T-helper 1 cell treated with Interleukin-12 subunit alpha and Interleukin-12 subunit beta and Interleukin-4 antibody, amounts not matched to agents 30 μg/mL and 1 μg/mL, for 36 hours (primary cell): Measurements from ENCODE around the gene MYO9A.

Source experiments
- H3K27ac Mint-ChIP-seq: one replicate; pipeline ENCODE4 v1.8.0; 2021; ENCODE audit warnings: mild to moderate bottlenecking, mixed read lengths
- H3K27me3 Mint-ChIP-seq: one replicate; pipeline ENCODE4 v1.8.0; 2021; ENCODE audit warnings: low read depth, mixed read lengths
- H3K36me3 Mint-ChIP-seq: one replicate; pipeline ENCODE4 v1.8.0; 2021; ENCODE audit warnings: low read depth, mixed read lengths
- H3K4me1 Mint-ChIP-seq: one replicate; pipeline ENCODE4 v1.8.0; 2021; ENCODE audit warnings: low read depth, mixed read lengths
- H3K4me3 Mint-ChIP-seq: one replicate; pipeline ENCODE4 v1.8.0; 2021; ENCODE audit warnings: mild to moderate bottlenecking, moderate library complexity, mixed read lengths
- H3K9me3 Mint-ChIP-seq: one replicate; pipeline ENCODE4 v1.8.0; 2021; ENCODE audit warnings: mixed read lengths

Gene MYO9A

DNA sequence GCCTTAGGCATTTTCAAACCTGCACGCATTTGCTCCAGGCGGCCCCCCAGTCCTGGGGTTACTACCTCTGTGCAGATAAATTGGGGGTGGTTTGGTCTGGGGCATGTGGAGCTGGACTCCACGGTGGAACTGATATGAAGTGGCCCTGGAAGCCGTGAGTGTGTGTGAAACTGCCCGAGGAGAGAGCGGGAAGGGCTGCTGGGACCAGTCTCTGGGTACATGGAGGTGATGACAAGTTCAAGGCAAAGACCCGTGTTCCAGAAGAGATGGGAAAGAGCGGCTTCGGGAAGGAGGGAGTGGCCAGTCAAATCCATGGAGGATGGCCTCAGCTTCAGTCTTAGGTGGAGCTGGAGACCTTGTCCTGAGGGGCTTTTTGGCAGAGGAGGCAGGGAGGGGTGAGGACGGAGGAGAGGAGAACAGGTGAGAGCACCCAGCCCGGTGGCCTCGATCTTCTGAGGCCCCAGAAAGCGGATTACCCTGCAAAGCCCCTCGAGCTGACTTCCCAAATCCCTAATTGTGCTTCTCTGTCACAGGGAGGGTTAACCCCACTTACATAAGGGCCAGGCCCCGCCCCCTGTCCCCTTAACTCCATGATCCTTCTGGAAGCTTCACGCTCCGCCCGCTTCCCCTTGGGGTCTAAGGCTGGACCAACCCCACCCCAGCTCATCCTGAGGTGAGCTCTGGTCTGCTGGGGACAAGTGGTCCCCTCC lies 309.5 kb downstream of the MYO9A start:
- Mint-ChIP-seq H3K4me3 (no peak overlapping the region), H3K4me1 (no peaks in the 10 kb centered on the region), H3K27ac (no peak overlapping the region), H3K27me3 (no peaks in the 10 kb centered on the region), H3K36me3 (no peaks in the 10 kb centered on the region), H3K9me3 (no peaks in the 10 kb centered on the region)

GRCh38 chr15:71807691-71808091 lies 310.3 kb downstream of the MYO9A start:
- Mint-ChIP-seq H3K4me1 (no peaks in the 10 kb centered on the region), H3K27me3 (no peaks in the 10 kb centered on the region), H3K4me3 (no peak overlapping the region), H3K9me3 (no peaks in the 10 kb centered on the region), H3K36me3 (no peaks in the 10 kb centered on the region), H3K27ac (no peak overlapping the region)

DNA sequence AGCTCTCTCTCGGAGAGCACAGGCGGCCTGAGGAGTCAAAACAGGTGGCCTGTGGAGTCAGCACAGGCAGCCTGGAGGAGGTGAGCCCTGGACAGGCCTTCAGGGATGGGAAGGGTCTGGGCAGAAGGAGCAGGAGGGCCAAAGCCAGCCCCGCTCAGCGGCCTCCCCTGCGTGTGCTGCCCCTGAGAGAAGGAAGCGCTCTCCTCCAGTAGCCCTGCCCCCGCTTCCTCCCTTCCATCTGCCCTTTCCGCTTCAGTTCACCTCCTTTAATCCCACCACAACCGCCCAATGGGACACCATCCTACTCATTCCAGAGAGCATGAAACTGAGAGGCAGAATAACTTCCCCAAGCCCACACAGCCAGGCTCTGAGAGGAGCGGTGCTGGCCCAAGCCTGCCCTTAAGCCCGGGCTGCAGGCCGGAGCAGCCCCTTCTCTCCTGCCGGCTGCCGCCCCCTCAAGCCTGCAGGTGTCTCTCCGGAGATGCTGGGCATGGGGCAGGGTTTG lies 310.8 kb downstream of the MYO9A start:
- no peaks in the 10 kb centered on the region for H3K4me1 Mint-ChIP-seq
- H3K4me3 Mint-ChIP-seq: no peak overlapping the region
- H3K9me3 Mint-ChIP-seq: no peaks in the 10 kb centered on the region
- H3K27ac Mint-ChIP-seq: no peak overlapping the region
- no peaks in the 10 kb centered on the region for H3K36me3 Mint-ChIP-seq
- no peaks in the 10 kb centered on the region for H3K27me3 Mint-ChIP-seq

DNA sequence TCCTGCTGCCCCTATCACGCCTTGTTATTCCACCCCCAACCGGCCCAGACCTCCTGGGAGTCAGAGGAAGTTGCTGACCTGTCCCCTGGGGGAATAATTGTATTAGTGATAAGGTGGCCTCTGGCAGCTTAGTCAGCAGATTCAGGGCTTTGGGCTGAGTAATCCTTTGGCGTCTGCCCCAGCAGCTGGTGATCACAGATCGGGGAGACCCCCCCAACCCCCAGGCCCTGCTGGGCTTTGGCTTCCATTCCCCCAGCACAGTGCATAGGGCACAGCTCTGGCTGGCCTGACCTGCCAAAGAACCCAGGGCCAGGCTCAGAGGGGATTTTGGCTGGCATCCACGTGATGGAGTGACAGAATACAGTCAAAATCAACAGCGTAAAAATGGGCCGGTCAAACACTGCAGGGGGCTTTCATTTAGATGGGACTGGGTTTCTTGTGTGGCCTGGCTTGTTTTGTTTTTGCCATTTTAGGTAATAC lies 311.5 kb downstream of the MYO9A start:
- H3K9me3 Mint-ChIP-seq: no peaks in the 10 kb centered on the region
- no peak overlapping the region for H3K27ac Mint-ChIP-seq
- no peak overlapping the region for H3K4me3 Mint-ChIP-seq
- no peaks in the 10 kb centered on the region for H3K36me3 Mint-ChIP-seq
- no peaks in the 10 kb centered on the region for H3K27me3 Mint-ChIP-seq
- H3K4me1 Mint-ChIP-seq: no peaks in the 10 kb centered on the region

DNA sequence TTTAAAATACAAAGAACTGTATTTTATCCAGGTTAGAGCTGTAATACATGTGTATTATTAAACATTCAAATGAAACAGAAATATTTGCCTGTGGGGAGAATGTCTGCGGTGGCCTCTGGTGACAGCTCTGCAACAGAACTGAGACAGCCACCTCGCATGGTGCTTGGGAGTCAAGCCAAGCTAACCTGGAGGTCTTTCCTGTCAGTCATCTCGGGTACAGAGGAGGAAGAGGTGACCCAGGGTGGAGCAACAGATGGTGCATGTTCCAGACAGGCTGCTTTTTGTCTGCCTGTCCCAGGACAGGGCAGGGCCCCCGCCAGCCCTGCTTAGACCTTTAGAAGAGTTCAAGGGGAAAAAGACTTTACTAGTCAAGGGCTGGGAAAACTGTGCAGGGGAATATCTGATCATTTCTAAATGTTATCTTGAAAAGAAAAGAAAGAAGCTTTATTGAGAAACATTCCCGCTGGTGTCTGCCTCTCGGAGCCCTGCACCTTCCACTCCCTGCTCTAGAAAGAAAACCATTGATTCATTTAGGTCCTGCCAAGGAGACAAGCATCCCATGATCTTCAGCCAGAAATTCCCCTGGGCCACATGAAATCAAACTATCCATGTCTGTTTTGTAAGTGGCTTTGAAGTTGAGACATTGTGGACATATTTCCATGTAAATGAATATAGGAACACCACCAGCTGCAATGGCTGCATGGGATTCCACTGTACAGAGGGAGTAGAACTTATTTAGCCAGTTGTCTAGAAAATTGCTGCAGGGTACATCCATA lies 313.1 kb downstream of the MYO9A start:
- no peak overlapping the region for H3K27ac Mint-ChIP-seq
- H3K4me3 Mint-ChIP-seq: no peak overlapping the region
- no peaks in the 10 kb centered on the region for H3K9me3 Mint-ChIP-seq
- peaks cover 9% of the 10 kb centered on the region for H3K27me3 Mint-ChIP-seq
- no peaks in the 10 kb centered on the region for H3K4me1 Mint-ChIP-seq
- no peaks in the 10 kb centered on the region for H3K36me3 Mint-ChIP-seq

GRCh38 chr15:71804226-71804625 lies 313.7 kb downstream of the MYO9A start:
- H3K27ac Mint-ChIP-seq: no peak overlapping the region
- no peak overlapping the region for H3K4me3 Mint-ChIP-seq
- no peaks in the 10 kb centered on the region for H3K9me3 Mint-ChIP-seq
- no peaks in the 10 kb centered on the region for H3K4me1 Mint-ChIP-seq
- no peaks in the 10 kb centered on the region for H3K36me3 Mint-ChIP-seq
- H3K27me3 Mint-ChIP-seq: peaks cover 9% of the 10 kb centered on the region

GRCh38 chr15:71802770-71803169 lies 315.2 kb downstream of the MYO9A start:
- H3K27ac Mint-ChIP-seq: no peak overlapping the region
- no peak overlapping the region for H3K4me3 Mint-ChIP-seq
- H3K36me3 Mint-ChIP-seq: no peaks in the 10 kb centered on the region
- H3K4me1 Mint-ChIP-seq: no peaks in the 10 kb centered on the region
- H3K9me3 Mint-ChIP-seq: no peaks in the 10 kb centered on the region
- H3K27me3 Mint-ChIP-seq: peaks cover 9% of the 10 kb centered on the region

GRCh38 chr15:71801935-71802655 lies 315.9 kb downstream of the MYO9A start:
- Mint-ChIP-seq H3K9me3 (no peaks in the 10 kb centered on the region), H3K27me3 (peaks cover 9% of the 10 kb centered on the region), H3K36me3 (no peaks in the 10 kb centered on the region), H3K4me1 (no peaks in the 10 kb centered on the region), H3K4me3 (no peak overlapping the region), H3K27ac (no peak overlapping the region)

DNA sequence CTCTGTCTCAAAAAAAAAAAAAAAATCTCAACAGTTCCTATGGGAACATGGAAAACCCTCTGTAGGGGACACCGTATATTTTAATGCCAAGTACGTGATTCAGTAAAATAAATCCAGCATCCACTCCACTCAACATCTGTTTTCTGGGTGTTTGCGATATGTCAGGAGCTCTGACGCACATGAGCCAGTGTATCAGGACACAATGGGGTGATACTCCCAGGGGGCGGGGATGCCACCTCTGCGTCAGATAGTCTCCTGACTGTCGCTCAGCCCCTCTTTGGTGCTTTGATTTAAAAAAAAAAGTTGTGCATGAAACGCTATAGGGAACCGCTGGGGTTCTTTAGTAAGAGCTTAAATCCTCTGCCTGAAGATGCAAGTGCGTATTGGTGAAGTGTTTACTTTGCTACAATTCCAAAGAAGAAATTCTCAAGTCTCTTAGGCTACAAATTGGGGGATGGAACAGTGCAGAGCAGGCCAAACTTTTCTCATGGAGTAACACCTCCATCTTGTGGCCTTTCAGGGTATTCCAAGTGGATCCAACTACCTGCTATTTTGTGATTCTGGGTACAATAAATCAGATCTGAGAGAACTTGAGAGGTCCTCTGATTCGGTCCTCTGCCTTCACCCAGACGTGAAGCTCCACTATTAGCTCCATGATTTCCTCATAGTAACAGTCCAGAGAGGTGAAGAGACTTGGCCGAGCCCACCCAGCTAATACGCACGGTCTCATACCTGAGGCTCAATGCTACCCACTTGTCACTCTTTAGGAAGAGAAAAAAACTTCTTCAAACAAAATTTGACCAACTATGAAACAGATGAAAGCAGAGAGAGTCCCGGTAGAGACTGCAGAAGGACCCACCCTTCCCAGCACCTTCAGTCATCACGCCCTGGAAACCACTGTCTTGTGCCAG lies 316.9 kb downstream of the MYO9A start:
- Mint-ChIP-seq H3K27ac (no peak overlapping the region), H3K9me3 (no peaks in the 10 kb centered on the region), H3K4me1 (no peaks in the 10 kb centered on the region), H3K4me3 (no peak overlapping the region), H3K36me3 (no peaks in the 10 kb centered on the region), H3K27me3 (peaks cover 9% of the 10 kb centered on the region)

- H3K27me3 Mint-ChIP-seq: peaks cover 9% of the 10 kb centered on the region
Observed at GRCh38 chr15:71800190-71800589, 317.8 kb downstream of the MYO9A start.

DNA sequence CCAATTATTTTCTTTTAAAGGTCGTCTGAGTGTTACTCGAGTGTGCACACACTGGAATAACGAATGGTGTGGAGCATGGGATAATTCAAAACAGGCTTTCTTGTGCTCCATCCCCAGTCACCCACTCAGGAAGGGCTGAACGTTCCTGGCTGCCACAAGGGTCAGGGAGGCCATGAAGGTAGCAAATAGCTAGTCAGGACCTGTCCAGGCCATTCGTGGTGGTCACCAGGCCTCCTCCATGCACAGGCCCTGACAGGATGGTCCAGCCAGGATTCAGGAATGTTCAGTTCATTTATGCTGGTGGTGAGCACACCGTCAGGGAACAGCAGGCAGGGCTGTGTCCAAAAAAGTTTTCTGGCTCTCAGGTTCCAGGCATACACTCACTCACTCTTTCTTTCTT lies 319.3 kb downstream of the MYO9A start:
- no peaks in the 10 kb centered on the region for H3K36me3 Mint-ChIP-seq
- peaks cover 9% of the 10 kb centered on the region for H3K27me3 Mint-ChIP-seq
- H3K9me3 Mint-ChIP-seq: no peaks in the 10 kb centered on the region

More at GRCh38 chr15:71800190-71800589, 317.8 kb downstream of the MYO9A start:
- no peaks in the 10 kb centered on the region for H3K36me3 Mint-ChIP-seq
- no peak overlapping the region for H3K4me3 Mint-ChIP-seq
- no peaks in the 10 kb centered on the region for H3K4me1 Mint-ChIP-seq
- no peak overlapping the region for H3K27ac Mint-ChIP-seq
- H3K9me3 Mint-ChIP-seq: no peaks in the 10 kb centered on the region

GRCh38 chr15:71792521-71792920 lies 325.4 kb downstream of the MYO9A start:
- no peak overlapping the region for H3K4me3 Mint-ChIP-seq
- no peaks in the 10 kb centered on the region for H3K9me3 Mint-ChIP-seq
- no peaks in the 10 kb centered on the region for H3K36me3 Mint-ChIP-seq
- H3K4me1 Mint-ChIP-seq: no peaks in the 10 kb centered on the region
- H3K27ac Mint-ChIP-seq: no peak overlapping the region
- no peaks in the 10 kb centered on the region for H3K27me3 Mint-ChIP-seq

More for the DNA sequence above, 319.3 kb downstream of the MYO9A start:
- H3K27ac Mint-ChIP-seq: no peak overlapping the region
- H3K4me1 Mint-ChIP-seq: no peaks in the 10 kb centered on the region
- no peak overlapping the region for H3K4me3 Mint-ChIP-seq

GRCh38 chr15:71791975-71792374 lies 326.0 kb downstream of the MYO9A start:
- Mint-ChIP-seq H3K36me3 (no peaks in the 10 kb centered on the region), H3K4me3 (no peak overlapping the region), H3K27ac (no peak overlapping the region), H3K9me3 (no peaks in the 10 kb centered on the region), H3K27me3 (no peaks in the 10 kb centered on the region), H3K4me1 (no peaks in the 10 kb centered on the region)

GRCh38 chr15:71790081-71790480 lies 327.9 kb downstream of the MYO9A start:
- Mint-ChIP-seq H3K4me3 (no peak overlapping the region), H3K27ac (no peak overlapping the region), H3K36me3 (no peaks in the 10 kb centered on the region), H3K9me3 (no peaks in the 10 kb centered on the region), H3K27me3 (peaks cover 6% of the 10 kb centered on the region), H3K4me1 (no peaks in the 10 kb centered on the region)
